Tongue (tissue), 2 donors: ENCODE measurements around the gene SMDT1. TPM values are rescaled to one million over a fixed set of nuclear protein-coding genes. Genes with fewer than 3 reads are reported as not detected.

Source experiments
- DNase-seq: peaks from one replicate; pipeline ENCODE4 v3.0.0-alpha.2; 2015
- total RNA-seq: library from RNA; depleted of rRNA; stranded (reverse); fragments of >200 nt; gene quantifications from one replicate; pipeline ENCODE4 v1.2.3, GENCODE V29; 2014

SMDT1 gene
- total RNA-seq: 31.1 TPM

DNA sequence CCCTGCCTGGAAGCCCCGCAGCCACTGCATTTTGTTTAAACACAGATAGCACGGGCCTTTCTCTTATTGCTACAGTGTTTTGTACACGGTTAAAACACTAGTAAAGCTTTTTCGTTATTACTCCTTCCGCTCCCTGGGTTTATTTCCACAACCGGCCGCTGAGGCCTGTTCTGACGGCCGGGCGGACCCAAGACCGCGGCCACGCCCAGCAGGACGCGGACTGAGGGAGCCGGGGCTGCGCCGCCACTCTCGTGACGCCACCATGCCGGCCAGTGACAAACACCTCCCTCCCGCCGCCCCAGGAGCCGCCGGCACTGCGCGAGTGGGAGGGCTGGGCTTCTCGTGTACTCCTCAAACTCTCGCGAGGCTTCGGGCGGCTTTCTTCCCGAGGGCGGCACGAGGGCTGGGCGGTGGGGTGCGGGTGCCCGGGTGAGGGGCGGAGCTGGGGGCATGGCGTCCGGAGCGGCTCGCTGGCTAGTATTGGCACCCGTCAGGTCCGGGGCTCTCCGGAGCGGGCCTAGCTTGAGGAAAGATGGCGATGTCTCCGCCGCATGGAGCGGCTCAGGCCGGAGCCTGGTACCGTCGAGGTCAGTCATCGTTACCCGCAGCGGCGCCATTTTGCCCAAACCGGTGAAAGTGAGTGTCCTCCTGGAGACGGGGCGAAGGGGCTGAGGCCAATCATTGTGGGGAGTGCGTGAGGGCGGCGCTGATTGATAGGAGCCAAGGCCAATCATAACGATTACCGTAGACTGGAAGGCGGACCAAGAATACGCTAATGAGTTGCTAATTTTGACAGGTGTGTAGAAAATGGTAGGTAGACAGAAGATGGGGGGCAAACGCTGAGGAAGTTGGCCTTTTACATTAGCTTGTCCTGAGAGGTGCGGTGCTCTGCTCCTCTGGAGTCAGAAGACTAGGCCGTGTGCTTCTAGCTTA is at the start of gene SMDT1:
Gene SMDT1 (plus strand): TSS at position 382 of the 933 bp plus-strand sequence. CDS start 69 bp downstream, at position 451.
- DNase-seq: peak; percentile 99

DNA sequence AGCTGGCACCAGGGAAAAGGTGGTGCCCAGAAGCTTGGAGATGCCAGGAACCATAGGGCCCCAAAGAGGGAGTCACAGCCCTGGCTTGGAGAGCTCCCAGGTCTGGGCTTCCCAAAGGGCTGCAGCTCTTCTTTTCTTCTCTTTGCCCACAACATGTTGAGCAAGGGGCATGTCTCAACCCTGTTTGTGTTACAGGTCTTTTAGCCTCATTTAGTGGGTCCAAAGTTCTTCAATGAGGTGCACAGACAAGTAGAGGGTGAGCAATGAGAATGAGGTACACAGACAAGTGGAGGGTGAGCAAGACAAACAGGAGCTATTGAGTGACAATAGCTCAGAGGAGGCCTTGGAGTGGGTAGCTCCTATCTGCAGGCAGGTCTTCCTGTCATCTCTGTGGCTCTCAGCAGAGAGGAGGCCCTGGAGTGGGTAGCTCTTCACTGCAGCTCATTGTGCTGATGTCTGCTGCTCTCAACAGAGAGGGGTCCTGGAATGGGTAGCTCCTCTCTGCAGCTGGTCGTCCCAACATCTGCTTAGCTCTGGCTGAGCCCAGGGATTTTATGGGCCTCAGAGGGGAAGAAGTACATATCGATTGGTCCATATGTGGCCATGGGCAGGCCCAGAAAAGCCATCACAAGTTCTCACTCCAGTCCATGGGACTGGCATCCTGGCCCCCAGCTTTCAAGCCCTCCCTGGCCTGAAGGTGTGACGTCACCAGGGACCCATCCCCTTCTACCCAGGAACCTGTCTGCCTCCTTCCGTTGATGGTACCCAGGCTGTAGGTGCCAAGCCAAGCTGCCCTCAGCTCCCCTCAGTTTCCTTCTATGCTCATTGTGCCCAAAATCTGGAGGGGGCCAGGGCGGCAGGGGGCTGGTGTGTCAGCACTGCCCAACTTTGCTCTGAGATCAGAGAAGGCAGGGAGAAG is 46.0 kb upstream of the SMDT1 start:
- DNase-seq: no peak

GRCh38 chr22:42035256-42035655 is 44.2 kb upstream of the SMDT1 start:
- DNase-seq: no peak

DNA sequence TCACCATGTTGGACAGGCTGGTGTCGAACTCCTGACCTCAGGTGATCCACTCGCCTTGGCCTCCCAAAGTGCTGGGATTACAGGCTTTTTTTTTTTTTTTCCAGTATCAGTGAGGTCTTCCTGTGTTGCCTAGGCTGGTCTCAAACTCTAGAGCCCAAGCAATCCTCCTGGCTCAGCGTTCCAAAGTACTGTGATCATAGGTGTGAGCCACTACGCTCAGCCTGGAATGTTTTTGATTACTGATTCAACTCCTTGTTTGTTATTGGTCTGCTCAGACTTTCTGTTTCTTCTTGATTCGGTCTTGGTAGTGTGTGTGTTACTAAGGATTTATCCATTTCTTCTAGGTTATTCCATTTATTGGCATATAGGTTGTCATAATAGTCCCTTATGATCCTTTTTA is 40.2 kb upstream of the SMDT1 start:
- DNase-seq: no peak

DNA sequence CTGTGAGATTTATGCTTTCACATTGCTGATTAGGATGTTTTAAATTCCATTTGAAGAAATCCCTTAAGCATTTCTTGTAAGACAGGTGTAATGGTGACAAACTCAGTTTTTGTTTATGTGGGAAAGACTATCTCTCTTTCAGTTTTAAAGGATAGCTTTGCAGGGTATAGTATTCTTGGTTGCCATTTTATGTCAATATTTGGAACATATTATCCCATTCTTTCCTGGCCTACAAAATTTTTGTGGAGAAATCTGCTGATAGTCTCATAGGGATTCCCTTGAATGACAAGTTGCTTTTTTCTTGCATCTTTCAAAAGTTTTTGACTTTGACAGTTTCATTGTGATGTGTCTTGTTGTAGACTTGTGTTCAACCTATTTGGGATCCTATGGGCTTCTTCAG is 37.7 kb upstream of the SMDT1 start:
- DNase-seq: no peak

GRCh38 chr22:42050641-42051180 is 28.8 kb upstream of the SMDT1 start:
- DNase-seq: no peak

GRCh38 chr22:42052765-42053164 is 26.7 kb upstream of the SMDT1 start:
- no peak for DNase-seq

GRCh38 chr22:42056757-42057511 is 22.6 kb upstream of the SMDT1 start:
- no peak for DNase-seq

DNA sequence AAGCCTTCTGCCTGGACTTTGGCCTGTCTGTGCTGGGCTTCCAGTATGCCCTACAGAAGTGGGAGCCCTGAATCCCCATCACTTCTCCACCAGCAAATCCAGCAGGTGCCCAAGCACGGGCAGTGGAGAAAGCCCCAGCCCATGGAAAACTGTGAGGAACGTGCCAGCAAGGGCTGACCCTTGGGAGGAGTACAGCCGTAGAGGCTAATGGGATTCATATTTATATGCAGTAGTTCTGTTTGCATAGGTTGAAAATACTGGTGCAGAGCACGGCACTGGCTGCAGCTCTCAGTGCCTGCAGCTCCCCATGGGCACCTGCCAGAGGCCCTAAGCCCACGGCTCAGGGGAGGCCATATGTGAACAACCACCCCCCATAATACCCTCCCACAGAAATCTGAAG is 19.0 kb upstream of the SMDT1 start:
- no peak for DNase-seq

DNA sequence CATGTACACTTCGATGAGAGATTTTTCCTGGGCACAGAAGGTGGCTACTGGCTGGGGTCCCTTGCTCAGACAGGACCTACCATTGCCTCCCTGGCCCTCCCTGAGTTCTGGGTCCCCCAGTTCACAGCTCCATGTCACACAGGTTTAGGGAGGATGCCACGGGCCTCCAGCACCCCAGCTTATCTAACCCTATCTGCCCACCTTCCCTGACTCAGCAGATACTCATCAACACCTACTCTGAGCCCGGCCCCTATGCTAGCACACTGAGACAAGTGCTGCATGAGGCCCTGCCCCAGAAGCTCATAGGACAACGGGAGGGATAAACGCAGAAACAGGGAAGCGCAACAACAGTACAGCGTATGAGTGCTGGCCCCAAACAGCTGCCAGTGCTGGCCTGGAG is 18.5 kb upstream of the SMDT1 start:
- DNase-seq: no peak

- DNase-seq: no peak
Measured at GRCh38 chr22:42062506-42063170, 16.9 kb upstream of the SMDT1 start.

DNA sequence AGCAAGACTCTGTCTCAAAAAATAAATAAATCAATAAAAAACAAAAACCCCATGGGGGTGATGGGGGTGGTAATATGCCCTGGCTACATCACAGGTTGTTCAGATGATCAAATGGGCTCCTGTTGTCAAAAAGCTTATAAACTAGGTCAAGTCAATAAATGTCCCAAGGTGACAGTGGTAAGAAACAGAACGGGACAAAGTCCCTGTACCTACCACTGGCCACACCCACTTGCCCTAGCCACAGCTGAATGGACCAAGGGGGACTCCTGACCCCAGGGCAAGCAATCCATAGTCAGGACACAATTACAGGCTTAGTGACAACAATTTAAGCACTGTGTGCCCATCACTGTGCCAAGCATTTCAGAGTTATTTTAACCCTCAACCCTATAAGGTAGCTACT is 14.9 kb upstream of the SMDT1 start:
- DNase-seq: no peak

GRCh38 chr22:42065438-42066125 is 13.9 kb upstream of the SMDT1 start:
- DNase-seq: no peak

GRCh38 chr22:42066126-42066761 is 13.3 kb upstream of the SMDT1 start:
- DNase-seq: no peak

DNA sequence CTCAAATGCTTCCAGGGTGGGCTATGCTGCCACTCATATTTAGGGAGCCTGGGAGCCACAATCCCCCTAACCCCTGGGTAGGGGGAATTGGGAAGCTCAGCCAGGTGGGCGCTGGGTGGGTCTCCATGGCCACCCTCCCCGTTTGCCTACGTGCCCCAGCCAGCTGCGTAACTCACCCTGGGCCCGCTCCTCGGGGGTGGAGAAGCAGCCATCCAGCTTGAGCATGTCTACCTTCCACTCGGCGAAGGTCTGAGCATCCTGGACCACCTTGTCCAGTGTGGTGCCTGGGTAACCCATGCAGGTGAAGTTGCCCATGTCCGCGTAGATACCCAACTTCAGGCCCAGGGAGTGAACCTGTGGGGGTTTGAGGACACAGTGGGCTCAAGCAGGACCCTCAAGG is 12.6 kb upstream of the SMDT1 start:
- no peak for DNase-seq

DNA sequence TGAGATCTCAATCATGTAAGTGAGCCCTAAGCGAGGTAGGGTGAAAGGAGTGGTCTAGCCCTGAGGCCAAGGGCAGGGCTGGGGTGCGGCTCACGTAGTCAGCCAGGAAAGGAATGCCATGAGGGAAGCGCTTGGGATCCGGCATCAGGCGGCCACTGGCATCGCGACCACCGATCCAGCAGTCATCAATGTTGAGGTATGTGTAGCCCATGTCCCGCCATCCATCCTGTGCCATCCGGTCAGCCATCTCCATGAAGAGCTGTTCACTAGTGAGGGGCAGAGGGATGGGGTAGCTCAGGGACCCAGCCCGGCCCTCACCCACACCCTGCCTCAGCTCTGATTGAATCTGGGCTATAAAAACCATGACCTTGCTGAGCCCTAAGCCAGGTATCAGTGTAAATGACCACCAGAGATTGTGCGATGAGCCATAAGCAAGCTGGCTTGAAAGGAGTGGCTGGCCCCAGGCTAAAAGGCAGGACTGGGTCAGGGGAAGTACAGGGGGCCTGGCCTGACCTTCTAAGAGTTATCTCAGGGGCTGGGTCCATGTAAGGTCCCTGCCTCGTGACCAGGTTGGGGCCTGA is 11.7 kb upstream of the SMDT1 start:
- no peak for DNase-seq

DNA sequence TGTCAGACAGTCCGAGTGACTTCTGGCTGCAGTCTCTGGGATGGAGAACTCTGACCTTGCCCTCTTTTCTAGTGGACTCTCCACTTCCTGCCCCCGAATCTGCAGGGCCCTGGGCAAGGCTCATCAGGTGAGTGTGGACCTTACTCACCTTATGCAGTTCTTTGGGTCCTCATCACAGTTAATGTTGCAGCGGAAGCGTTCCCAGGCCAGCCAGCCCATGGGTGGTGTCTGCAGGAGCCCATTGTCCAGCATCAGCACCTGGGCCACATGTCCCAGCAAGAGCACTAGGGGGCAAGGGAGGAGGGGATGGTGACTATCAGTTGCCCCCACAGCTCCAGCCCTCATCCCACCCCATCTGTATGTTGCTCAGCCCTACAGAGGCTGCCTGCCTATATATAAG is 11.2 kb upstream of the SMDT1 start:
- no peak for DNase-seq

GRCh38 chr22:42069801-42070516 is 9.5 kb upstream of the SMDT1 start:
- no peak for DNase-seq
